Measurements from ENCODE around the gene TFB2M.
A peak's percentile ranks its signal among the peaks of the same experiment; 100 is the strongest.

The TFB2M gene

DNA sequence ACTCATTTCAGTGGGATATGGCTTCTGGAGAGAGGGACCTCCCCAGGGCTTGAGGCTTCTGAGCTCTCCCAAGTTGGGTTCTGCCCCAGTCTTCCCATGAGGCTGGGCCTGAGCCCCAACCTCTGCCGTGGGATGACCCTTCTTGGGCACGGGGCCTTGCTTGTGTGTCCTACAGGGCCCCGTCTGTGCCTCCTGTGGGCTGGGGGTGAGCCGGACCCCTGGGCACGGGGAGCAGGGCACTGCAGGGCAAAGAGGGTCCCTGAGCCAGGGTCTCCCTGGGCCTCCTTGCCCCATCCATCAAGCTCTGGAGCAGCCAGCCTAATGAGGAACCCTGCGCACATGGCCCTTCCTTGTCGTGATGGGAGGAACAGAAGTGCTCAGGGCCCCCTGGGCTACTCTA lies 53.8 kb downstream of the TFB2M start:
- no peak for DNase-seq

- no peak for DNase-seq
These were observed 54.9 kb downstream of the TFB2M start for GRCh38 chr1:246511203-246511602.

GRCh38 chr1:246510147-246511030 lies 55.7 kb downstream of the TFB2M start:
- DNase-seq, result no peak

- no peak for DNase-seq
These were observed 57.0 kb downstream of the TFB2M start for GRCh38 chr1:246508897-246509688.

DNA sequence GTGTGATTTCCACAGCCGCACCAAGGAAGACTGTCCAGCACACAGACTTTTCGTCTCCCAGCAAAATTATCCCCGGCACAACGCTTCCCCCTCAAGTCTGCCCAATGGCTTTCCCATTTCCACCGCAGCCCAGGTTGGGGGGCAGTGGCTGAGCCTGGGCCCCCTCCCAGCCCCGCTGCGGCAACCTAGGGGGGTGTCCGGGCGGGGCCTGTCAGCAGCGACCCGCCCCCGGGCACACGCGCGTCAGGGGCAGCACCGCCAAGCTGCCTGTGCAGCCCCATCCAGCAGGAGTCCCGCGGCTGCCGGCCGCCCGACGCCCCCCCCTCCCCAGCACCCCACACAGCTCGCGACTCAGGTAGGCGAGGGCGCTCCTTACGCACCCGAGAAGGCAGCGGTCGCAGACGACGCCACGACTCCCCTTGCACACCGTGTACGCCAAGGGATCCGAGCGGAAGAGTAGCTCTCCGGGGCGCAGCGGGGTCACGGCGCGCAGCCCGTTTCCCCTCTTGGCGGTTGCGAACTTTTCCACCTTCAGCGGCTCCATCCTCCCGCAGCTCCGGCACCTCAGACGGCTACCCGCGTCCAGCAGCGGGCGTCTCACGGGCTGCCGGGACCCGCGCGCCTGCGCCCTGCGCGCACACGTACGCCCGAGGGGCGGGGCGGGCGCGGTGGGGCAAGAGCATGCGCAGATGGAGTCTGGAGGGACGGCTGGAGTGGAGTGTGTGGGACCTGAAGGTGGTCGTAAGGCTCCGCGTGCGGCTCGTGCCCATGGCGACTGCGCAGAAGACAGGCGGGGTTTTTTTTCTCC lies 59.2 kb downstream of the TFB2M start, which contains the start of gene SMYD3:
Gene SMYD3 (minus strand): TSS at position 606 of the 808 bp plus-strand sequence.
- peak; percentile 93 for DNase-seq

- peak; percentile 58 for DNase-seq
These were observed 59.7 kb downstream of the TFB2M start for GRCh38 chr1:246506367-246506673.

DNA sequence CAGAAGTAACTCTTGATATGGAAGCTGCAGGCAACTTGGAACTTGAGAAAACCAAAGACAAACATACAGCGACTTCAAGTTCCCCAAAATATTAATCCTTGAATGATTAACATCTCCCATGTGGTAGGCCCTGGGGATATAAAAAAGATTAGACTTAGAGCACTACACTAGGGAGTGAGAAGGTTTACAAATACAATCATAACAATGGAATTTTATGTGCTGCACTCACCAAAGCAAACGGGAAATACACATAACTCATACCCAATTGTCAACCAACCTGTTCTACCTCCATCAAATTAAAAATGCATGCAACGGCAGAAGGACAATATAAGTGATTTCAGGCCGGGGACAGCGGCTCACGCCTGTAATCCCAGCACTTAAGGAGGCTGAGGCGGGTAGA lies 62.7 kb downstream of the TFB2M start:
- DNase-seq, result peak; percentile 70

DNA sequence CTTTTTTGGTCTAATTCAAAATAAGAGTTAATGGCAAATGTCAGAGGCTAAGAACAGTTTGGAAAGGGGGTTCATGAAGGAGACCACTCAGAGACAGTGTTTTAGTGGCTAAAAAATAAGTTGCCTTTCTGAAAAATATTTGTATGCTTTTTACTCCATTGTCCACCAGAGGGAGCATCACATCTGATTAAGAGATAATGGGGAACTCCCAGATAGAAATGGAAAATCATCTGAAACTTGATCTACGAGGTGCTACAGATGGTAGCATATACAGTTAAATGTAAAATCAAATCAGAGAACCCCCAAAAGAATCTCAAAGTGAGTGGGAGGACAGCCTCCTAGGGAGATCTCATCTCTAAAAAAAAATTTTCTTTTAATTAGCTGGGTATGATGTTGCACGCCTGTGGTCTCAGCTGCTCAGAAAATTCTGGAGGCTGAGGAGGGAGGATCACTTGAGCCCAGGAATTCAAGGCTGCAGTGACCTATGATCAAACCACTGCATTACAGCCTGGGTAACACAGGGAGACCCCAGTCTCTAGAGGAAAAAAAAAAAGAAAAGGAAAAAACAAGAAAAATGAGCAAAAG lies 68.6 kb downstream of the TFB2M start:
- peak; percentile 83 for DNase-seq

DNA sequence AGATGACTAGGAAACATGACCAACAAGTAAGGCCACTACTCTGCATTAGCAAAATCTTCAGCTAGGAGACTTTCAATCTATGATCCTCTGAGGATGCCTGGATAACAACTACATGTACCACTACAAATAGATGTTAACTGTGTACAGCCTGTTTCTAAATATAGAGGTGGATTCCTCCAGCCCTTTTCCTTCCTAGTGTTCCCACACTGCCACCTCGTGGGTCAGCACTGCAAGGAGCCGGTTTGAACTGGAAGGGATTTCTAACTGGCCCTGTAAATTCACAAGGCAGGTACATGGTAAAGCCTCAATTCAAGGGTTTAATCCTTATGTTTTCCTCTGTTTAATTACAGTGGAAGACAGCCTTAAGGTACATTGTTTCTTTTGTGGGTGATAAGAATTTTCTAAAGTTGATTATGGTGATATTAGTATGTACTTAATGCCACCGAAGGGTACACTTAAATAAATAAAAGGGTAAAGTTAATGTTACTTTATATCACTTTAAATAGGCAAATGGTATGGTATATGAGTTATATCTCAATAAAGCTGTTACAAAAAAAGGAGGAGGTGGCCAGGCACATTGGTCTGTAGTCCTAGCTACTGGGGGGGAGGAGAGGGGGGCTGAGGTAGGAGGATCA lies 73.3 kb downstream of the TFB2M start:
- DNase-seq, result peak; percentile 77

DNA sequence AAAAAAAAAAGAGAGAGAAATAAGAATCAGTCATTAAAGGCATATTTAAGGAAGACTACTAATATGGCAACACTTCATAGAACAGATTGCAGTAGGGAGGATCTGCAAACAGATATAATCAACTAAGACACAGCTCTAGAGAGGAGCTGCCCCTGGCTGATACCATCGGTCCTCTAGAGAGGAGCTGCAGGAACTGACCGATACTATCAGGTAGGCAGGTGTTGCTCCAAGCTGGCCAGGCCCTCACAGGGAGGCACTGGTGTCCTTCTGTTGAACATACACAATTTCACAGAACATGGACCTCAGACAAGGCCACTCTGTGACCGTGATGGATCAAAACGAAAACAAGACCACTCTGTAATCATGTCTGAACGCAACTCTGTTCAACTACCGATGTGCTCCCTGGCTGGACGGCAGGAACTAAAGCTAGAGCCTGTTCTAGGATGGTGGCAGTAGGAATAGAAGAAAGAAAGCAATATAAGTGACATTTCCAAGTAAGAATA lies 74.5 kb downstream of the TFB2M start:
- DNase-seq, result no peak
